NCI-H1930 (cell line): Measurements from ENCODE around the gene RANGRF.

Experiments used
- DNase-seq, 2 experiments: peaks; one replicate each; lab custom pipeline; 2025; lab: John Stamatoyannopoulos, UW

The RANGRF gene

GRCh38 chr17:8314797-8315763 lies 26.6 kb downstream of the RANGRF start:
- DNase-seq: no peak

GRCh38 chr17:8315764-8316217 lies 27.3 kb downstream of the RANGRF start:
- no peak for DNase-seq

GRCh38 chr17:8318010-8318935 lies 29.8 kb downstream of the RANGRF start:
- no peak for DNase-seq

GRCh38 chr17:8320262-8320661 lies 31.8 kb downstream of the RANGRF start:
- no peak for DNase-seq

GRCh38 chr17:8320990-8321389 lies 32.5 kb downstream of the RANGRF start:
- DNase-seq: no peak

- no peak for DNase-seq
Measured at GRCh38 chr17:8322061-8322460, 33.6 kb downstream of the RANGRF start.

GRCh38 chr17:8324132-8324531 lies 35.7 kb downstream of the RANGRF start:
- DNase-seq: no peak

GRCh38 chr17:8324923-8325322 lies 36.5 kb downstream of the RANGRF start:
- no peak for DNase-seq

- no peak for DNase-seq
Measured at GRCh38 chr17:8326511-8327302, 38.2 kb downstream of the RANGRF start.

- no peak for DNase-seq
Measured at GRCh38 chr17:8327303-8327649, 38.8 kb downstream of the RANGRF start.

GRCh38 chr17:8332128-8332527 lies 43.7 kb downstream of the RANGRF start:
- DNase-seq: no peak

- no peak for DNase-seq
Measured at GRCh38 chr17:8332688-8333087, 44.2 kb downstream of the RANGRF start.

GRCh38 chr17:8333281-8333680 lies 44.8 kb downstream of the RANGRF start:
- no peak for DNase-seq

GRCh38 chr17:8337802-8338752 lies 49.6 kb downstream of the RANGRF start:
- no peak for DNase-seq

- no peak for DNase-seq
Measured at GRCh38 chr17:8338753-8339140, 50.3 kb downstream of the RANGRF start.

- no peak for DNase-seq
Measured at GRCh38 chr17:8339540-8339939, 51.1 kb downstream of the RANGRF start, which contains the start of gene ODF4. TSS of gene ODF4 (plus strand) at chr17:8339840. CDS start at chr17:8340052, 212 bp downstream.
